HEK293T (cell line): ENCODE data around the gene KANK2.

Source experiments
- CTBP1 ChIP-seq: fragments of 450-650 bp; IDR thresholded peaks from 2 replicates; pipeline ENCODE4 v1.6.1; 2016; ENCODE audit warnings: borderline replicate concordance
- FOXA1 ChIP-seq: fragments of 450-650 bp; IDR thresholded peaks from 2 replicates; pipeline ENCODE4 v1.6.1; 2016; ENCODE audit warnings: mild to moderate bottlenecking
- FOXK2 ChIP-seq: fragments of 450-650 bp; IDR thresholded peaks from 2 replicates; pipeline ENCODE4 v1.6.1; 2016; ENCODE audit warnings: mild to moderate bottlenecking
- HDGF ChIP-seq: fragments of 450-650 bp; IDR thresholded peaks from 2 replicates; pipeline ENCODE4 v1.6.1; 2017; ENCODE audit warnings: antibody characterized with exemption, borderline replicate concordance
- L3MBTL2 ChIP-seq: fragments of 450-650 bp; conservative IDR thresholded peaks from 2 replicates; pipeline ENCODE4 v1.6.1; 2016; ENCODE audit warnings: mild to moderate bottlenecking
- SP1 ChIP-seq: fragments of 450-650 bp; IDR thresholded peaks from 2 replicates; pipeline ENCODE4 v1.6.1; 2017
- SUZ12 ChIP-seq: fragments of 450-650 bp; IDR thresholded peaks from 2 replicates; pipeline ENCODE4 v1.6.1; 2016; ENCODE audit warnings: mild to moderate bottlenecking
- TARDBP ChIP-seq: fragments of 450-650 bp; IDR thresholded peaks from 2 replicates; pipeline ENCODE4 v1.6.1; 2016

- TF ChIP-seq CTBP1 (no peak), SP1 (no peak), L3MBTL2 (no peak), SUZ12 (no peak), FOXA1 (no peak), TARDBP (no peak), FOXK2 (no peak), HDGF (no peak)
These were observed 41.5 kb upstream of the KANK2 start for GRCh38 chr19:11238781-11239376.
